ENCODE results near the gene HNRNPH2. TPM values are rescaled to one million over a fixed set of nuclear protein-coding genes. Genes with fewer than 3 reads are reported as not detected.
A peak's percentile ranks its signal among the peaks of the same experiment; 100 is the strongest.

The HNRNPH2 gene
- total RNA-seq, 4 donors from 2014 or later = 31.2 to 46.0 (median 40.1) TPM

- Histone ChIP-seq H3K36me3 (peaks cover 0 to 37% (median 0%) of the 10 kb centered on the region in 3 donors), H3K4me3 (no peak overlapping the region), H3K4me1 (no peaks in the 10 kb centered on the region), H3K27ac (peak overlapping the region in 1 of 4 donors; percentile 13), H3K27me3 (peaks cover 0 to 4% of the 10 kb centered on the region in 2 donors), H3K9me3 (peaks cover 0 to 9% (median 0%) of the 10 kb centered on the region in 4 donors)
- WGBS, 2 donors = 60 to 74% methylated on average over 1 of the region's 1 CpG
- no peak for DNase-seq (ENCODE audit: low spot score in 2 of 2)
- TF ChIP-seq, protein P1, sequence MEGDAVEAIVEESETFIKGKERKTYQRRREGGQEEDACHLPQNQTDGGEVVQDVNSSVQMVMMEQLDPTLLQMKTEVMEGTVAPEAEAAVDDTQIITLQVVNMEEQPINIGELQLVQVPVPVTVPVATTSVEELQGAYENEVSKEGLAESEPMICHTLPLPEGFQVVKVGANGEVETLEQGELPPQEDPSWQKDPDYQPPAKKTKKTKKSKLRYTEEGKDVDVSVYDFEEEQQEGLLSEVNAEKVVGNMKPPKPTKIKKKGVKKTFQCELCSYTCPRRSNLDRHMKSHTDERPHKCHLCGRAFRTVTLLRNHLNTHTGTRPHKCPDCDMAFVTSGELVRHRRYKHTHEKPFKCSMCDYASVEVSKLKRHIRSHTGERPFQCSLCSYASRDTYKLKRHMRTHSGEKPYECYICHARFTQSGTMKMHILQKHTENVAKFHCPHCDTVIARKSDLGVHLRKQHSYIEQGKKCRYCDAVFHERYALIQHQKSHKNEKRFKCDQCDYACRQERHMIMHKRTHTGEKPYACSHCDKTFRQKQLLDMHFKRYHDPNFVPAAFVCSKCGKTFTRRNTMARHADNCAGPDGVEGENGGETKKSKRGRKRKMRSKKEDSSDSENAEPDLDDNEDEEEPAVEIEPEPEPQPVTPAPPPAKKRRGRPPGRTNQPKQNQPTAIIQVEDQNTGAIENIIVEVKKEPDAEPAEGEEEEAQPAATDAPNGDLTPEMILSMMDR (IDR thresholded peaks at IDR 0.05) = no peak
Measured at GRCh38 chrX:101429934-101430333, 21.9 kb downstream of the HNRNPH2 start.

- DNase-seq (ENCODE audit: low spot score in 2 of 2) = no peak
- Histone ChIP-seq H3K36me3 (peaks cover 0 to 31% (median 0%) of the 10 kb centered on the region in 3 donors), H3K4me3 (no peak overlapping the region), H3K4me1 (no peaks in the 10 kb centered on the region), H3K9me3 (peaks cover 0 to 9% (median 0%) of the 10 kb centered on the region in 4 donors), H3K27me3 (peaks cover 0 to 4% of the 10 kb centered on the region in 2 donors), H3K27ac (peak overlapping the region in 2 of 4 donors; percentile 13 to 15)
- TF ChIP-seq, protein P1 (IDR thresholded peaks at IDR 0.05) = no peak
- TF ChIP-seq POLR2A (IDR thresholded peaks at IDR 0.05) (no peak), EP300 (IDR thresholded peaks at IDR 0.05) (no peak)
- 71 to 94% methylated on average over 2 of the region's 2 CpGs for WGBS, 2 donors
Measured at GRCh38 chrX:101430457-101431078, 22.5 kb downstream of the HNRNPH2 start.

DNA sequence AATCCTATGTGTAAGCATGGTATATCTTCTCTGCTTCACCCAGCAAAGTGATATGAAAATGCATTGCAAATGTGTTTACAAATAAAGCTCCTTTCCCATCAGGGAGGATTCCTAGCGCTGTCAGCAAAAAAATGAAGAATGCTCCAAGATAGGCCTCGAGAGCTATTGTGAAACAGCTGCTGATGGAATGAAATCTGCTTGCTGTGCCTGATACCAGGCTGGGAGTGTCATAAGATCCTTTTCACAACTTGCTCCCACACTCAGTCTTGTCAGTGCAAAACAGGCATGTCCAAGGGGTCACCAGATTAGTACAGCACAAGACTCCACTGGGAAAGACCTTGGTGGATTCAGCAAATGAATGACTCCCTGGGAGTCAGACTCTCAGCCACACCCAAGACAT, 34.1 kb downstream of the HNRNPH2 start:
- no peak for DNase-seq (ENCODE audit: low spot score in 2 of 2)

DNA sequence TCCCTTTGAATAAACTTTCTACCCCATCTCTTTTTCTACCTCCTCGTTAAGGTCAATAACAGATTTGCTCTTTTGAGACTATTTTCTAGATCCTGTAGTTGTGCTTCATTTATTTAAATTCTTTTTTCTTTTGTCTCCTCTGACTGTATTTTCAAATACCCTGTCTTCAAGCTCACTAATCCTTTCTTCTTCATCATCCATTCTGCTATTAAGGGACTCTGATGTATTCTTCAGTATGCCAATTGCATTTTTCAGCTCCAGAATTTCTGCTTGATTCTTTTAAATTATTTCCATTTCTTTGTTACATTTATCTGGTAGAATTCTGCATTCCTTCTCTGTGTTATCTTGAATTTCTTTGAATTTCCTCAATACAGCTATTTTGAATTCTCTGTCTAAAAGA, 41.3 kb downstream of the HNRNPH2 start:
- 96 to 100% methylated on average over 1 of the region's 1 CpG for WGBS, 2 donors
- Histone ChIP-seq H3K4me1 (no peaks in the 10 kb centered on the region), H3K4me3 (no peak overlapping the region), H3K9me3 (peaks cover 0 to 4% (median 0%) of the 10 kb centered on the region in 4 donors), H3K27me3 (peaks cover 0 to 4% of the 10 kb centered on the region in 2 donors), H3K36me3 (peaks cover 0 to 20% (median 0%) of the 10 kb centered on the region in 3 donors), H3K27ac (no peak overlapping the region)
- TF ChIP-seq POLR2A (IDR thresholded peaks at IDR 0.05) (no peak), EP300 (IDR thresholded peaks at IDR 0.05) (no peak)
- TF ChIP-seq, protein P1 (IDR thresholded peaks at IDR 0.05) = no peak
- no peak for DNase-seq (ENCODE audit: low spot score in 2 of 2)

More for the DNA sequence above, 34.1 kb downstream of the HNRNPH2 start:
- Histone ChIP-seq H3K4me1 (no peaks in the 10 kb centered on the region), H3K9me3 (no peaks in the 10 kb centered on the region), H3K36me3 (peaks cover 0 to 46% (median 0%) of the 10 kb centered on the region in 3 donors), H3K27me3 (no peaks in the 10 kb centered on the region), H3K27ac (no peak overlapping the region), H3K4me3 (no peak overlapping the region)
- 86 to 94% methylated on average over 2 of the region's 2 CpGs for WGBS, 2 donors
- TF ChIP-seq POLR2A (IDR thresholded peaks at IDR 0.05) = no peak
- no peak for TF ChIP-seq EP300 (IDR thresholded peaks at IDR 0.05)
- TF ChIP-seq, protein P1 (IDR thresholded peaks at IDR 0.05) = no peak

DNA sequence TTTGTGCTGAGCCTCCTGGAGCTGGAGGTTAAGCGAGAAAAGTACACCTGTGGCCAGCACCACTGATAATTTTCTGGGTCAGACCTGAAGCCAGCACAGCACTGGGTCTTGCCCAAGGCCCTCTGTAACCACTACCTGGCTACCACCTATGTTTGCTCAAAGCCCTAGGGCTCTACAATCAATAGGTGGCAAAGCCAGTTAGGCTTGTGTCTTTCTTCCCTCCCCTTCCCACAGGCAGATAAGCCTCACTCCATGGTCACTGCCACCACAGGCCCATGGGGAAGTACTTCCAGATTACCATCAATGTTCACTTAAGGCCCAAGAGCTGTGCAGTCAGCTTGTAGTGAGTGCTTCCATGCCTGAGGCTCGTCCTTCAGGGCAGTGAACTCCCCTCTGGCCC, 42.1 kb downstream of the HNRNPH2 start:
- Histone ChIP-seq H3K4me1 (no peaks in the 10 kb centered on the region), H3K27me3 (peaks cover 0 to 4% of the 10 kb centered on the region in 2 donors), H3K4me3 (no peak overlapping the region), H3K36me3 (peaks cover 0 to 18% (median 0%) of the 10 kb centered on the region in 3 donors), H3K27ac (no peak overlapping the region), H3K9me3 (peaks cover 0 to 4% (median 0%) of the 10 kb centered on the region in 4 donors)
- TF ChIP-seq POLR2A (IDR thresholded peaks at IDR 0.05) (no peak), EP300 (IDR thresholded peaks at IDR 0.05) (no peak)
- TF ChIP-seq, protein P1 (IDR thresholded peaks at IDR 0.05) = no peak
- 61 to 100% methylated on average over 2 of the region's 2 CpGs for WGBS, 2 donors
- DNase-seq (ENCODE audit: low spot score in 2 of 2) = no peak

Measured in tibial nerve (tissue), 4 donors.